Measurements from ENCODE around the gene YIPF3.
"Not testable (repeated sequence)": the region's sequence is repeated elsewhere in the genome, so short reads cannot be mapped to it uniquely, and the experiment has no call there.

Gene YIPF3

GRCh38 chr6:43493230-43493629, 23.5 kb downstream of the YIPF3 start:
- DNase-seq (ENCODE audit: low read depth) = no peak

- no peak for DNase-seq (ENCODE audit: low read depth)
Observed at GRCh38 chr6:43492673-43493072, 24.1 kb downstream of the YIPF3 start.

GRCh38 chr6:43491750-43492661, 24.7 kb downstream of the YIPF3 start:
- no peak for DNase-seq (ENCODE audit: low read depth)

- no peak for DNase-seq (ENCODE audit: low read depth)
Observed at GRCh38 chr6:43490523-43490939, 26.2 kb downstream of the YIPF3 start.

GRCh38 chr6:43489277-43490072, 27.3 kb downstream of the YIPF3 start:
- DNase-seq (ENCODE audit: low read depth) = no peak

GRCh38 chr6:43488667-43489276, 28.0 kb downstream of the YIPF3 start:
- no peak for DNase-seq (ENCODE audit: low read depth)

GRCh38 chr6:43481591-43482236, 35.0 kb downstream of the YIPF3 start:
- no peak for DNase-seq (ENCODE audit: low read depth)

- DNase-seq (ENCODE audit: low read depth) = no peak
Observed at GRCh38 chr6:43481075-43481474, 35.7 kb downstream of the YIPF3 start.

GRCh38 chr6:43478008-43478372, 38.7 kb downstream of the YIPF3 start:
- no peak for DNase-seq (ENCODE audit: low read depth)

- peak; percentile 97 for DNase-seq (ENCODE audit: low read depth)
Observed at GRCh38 chr6:43477235-43478007, 39.3 kb downstream of the YIPF3 start, which contains the start of gene TJAP1. TJAP1 (plus strand) TSS chr6:43477570; CDS start chr6:43499002, 21,432 bp downstream.

- DNase-seq (ENCODE audit: low read depth) = no peak
Observed at GRCh38 chr6:43476746-43477145, 40.0 kb downstream of the YIPF3 start.

- no peak for DNase-seq (ENCODE audit: low read depth)
Observed at GRCh38 chr6:43475516-43475915, 41.2 kb downstream of the YIPF3 start.

- DNase-seq (ENCODE audit: low read depth) = no peak
Observed at GRCh38 chr6:43472515-43472914, 44.2 kb downstream of the YIPF3 start.

- DNase-seq (ENCODE audit: low read depth) = no peak
Observed at GRCh38 chr6:43471399-43471798, 45.3 kb downstream of the YIPF3 start.

GRCh38 chr6:43469947-43470346, 46.8 kb downstream of the YIPF3 start:
- DNase-seq (ENCODE audit: low read depth) = no peak

GRCh38 chr6:43468748-43469681, 47.7 kb downstream of the YIPF3 start:
- DNase-seq (ENCODE audit: low read depth) = no peak

- no peak for DNase-seq (ENCODE audit: low read depth)
Observed at GRCh38 chr6:43468240-43468639, 48.5 kb downstream of the YIPF3 start.

- no peak for DNase-seq (ENCODE audit: low read depth)
Observed at GRCh38 chr6:43467752-43468151, 49.0 kb downstream of the YIPF3 start.

GRCh38 chr6:43467265-43467664, 49.5 kb downstream of the YIPF3 start:
- not testable (repeated sequence) for DNase-seq (ENCODE audit: low read depth)

- no peak for DNase-seq (ENCODE audit: low read depth)
Observed at GRCh38 chr6:43465948-43466347, 50.8 kb downstream of the YIPF3 start.

Data from stimulated activated CD8-positive, alpha-beta memory T cell treated with anti-CD3 and anti-CD28 coated beads, Interleukin-4, amount 100 ng/mL, for 24 hours (primary cell).